ENCODE measurements around the gene EGFL7.

EGFL7 gene

GRCh38 chr9:136645352-136645902, 17.3 kb upstream of the EGFL7 start:
- no peak for DNase-seq

GRCh38 chr9:136645903-136646754, 16.6 kb upstream of the EGFL7 start:
- DNase-seq = no peak

DNA sequence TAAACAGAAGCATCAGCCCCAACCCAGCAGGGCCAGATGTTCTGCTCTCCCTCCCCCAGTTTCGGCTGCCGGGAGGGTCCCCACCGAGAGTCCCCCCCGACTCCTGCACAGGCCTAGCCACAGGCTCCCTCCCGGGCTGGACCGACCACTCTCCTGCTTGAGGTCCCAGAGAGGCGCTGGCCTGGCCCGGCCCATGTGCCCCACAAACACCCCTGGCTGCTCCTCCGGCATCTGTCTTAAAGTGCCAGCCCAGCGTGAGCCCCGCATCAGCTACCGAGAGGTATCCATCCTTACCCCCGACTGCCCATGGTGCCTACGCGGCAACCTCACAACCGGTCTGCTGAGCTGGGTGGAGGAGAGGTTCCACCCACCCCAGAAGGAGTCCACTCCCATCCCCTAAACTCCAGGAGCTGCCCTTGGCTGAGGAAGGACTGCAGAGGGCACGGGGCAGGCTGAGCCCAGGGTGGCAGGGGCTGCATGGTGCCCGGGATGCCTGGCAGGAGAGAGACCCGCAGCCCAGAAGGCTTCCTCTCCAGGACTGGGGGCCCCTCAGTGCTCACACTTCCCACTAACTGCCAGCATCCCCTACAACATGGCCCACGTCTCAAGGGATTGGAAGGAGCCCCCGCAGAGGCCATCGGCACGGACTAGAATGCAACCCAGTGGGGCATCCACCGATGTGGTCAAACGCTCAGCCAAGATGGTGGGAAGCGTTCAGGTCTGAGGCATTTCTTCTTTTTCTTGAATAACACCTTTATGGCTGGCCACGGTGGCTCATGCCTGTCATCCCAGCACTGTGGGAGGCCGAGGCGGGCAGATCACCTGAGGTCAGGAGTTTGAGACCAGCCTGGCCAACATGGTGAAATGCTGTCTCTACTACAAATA, 15.6 kb upstream of the EGFL7 start:
- no peak for DNase-seq

DNA sequence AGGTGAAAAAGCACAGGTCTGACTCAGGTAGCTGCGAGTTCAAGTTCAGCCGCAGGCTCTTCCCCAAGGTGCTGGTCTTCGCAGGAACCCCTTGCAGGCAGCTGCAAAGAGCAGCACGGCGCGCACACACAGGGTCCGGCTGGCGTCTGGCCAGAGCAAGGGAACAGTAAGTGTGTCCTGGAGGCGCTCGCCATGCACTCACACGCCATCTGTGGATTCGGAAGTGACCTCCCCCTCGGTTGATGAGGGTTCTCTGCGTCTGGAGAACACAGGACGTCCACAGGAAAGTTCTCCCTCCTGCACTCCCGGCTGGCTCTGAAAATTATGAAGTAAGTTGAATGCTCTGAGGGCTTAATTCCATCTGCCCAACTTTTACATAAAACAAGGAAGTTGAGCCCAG, 14.0 kb upstream of the EGFL7 start:
- no peak for DNase-seq

DNA sequence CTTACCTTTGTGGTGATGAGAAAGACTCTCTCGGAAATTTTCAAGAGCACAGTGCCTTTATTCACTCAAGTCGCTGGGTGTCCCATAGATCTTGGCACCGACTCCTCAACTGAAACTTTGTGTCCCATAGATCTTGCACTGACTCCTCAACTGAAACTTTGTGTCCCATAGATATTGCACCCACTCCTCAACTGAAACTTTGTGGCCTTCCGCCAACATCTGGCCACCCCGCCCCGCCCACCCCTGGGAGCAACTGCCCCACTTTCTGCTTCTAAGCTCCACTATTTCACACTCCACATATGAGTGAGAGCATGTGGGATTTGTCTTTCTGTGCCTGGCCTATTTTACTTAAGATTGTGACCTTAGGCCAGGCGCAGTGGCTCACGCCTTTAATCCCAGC, 12.7 kb upstream of the EGFL7 start:
- DNase-seq = no peak

GRCh38 chr9:136650648-136651047, 12.1 kb upstream of the EGFL7 start:
- DNase-seq = no peak

- DNase-seq = no peak
Observed at GRCh38 chr9:136651860-136652259, 10.9 kb upstream of the EGFL7 start.

DNA sequence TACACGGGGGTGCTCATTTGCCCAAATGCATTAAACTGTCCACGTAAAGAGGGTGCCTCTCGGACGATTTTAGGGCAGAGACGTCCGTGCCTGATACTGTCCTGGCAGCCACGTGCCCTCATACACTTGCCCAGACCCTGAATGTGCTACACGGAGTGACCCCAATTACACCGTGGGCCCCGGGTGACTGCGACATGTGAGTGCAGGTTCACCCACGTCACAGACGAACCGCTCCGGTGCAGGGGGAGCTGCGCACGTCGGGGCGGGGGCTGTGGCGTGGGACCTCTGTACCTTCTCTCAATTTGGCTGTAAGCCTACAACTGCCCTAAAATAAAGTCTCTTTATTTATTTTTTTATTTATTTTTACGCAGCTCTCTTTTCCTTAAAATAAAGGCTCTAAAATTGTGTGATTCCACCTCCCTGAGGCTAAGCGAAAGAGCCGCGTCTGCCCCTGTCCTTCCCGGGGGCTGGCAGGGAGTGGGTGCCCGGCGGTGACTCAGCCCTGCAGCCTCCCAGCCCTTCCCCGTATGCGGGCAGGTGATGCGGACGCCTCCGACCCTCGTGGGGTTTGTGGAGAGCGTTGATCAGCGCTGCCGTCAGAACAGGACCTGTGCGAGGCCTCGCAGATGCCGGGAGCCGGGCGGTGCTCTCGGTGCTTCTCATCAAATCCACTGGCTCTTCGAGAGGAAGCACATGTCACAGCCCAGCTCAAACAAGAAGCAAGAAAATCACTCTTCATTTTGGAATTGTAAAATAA, 9.2 kb upstream of the EGFL7 start:
- DNase-seq = no peak

DNA sequence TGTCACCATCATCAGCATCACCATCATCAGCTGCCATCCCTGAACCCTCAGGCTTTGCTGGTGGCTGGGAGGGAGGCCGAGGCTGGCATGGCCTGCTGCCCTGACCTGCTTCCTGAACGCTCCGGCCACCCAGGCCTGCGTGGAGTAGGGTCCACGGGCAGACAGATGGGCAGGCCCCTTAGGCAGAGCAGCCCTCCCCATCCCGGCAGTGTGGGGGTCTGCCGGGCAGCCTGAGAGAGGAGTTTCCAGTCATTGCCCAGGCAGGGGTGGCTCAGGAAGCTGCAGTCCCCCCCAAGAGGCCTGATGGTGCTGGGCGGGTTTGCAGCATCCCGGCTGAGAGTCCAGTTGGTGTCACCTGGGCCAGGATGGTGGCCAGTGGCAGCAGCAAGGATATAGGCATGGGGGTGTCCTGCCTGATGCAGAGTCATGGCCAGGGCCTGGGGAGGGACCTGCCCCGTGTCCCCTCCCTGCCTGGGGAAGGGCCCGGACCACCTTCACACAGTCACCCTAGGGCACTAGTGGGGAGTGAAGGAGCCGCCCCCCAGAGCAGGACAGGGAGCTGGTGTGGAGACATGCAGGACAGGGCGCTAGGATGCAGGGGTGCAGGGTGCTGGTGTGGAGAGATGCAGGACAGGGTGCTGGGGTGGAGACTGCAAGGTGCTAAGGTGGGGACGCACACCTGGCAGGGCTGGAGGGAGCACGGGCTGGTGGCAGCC, 7.7 kb upstream of the EGFL7 start:
- DNase-seq = no peak

DNA sequence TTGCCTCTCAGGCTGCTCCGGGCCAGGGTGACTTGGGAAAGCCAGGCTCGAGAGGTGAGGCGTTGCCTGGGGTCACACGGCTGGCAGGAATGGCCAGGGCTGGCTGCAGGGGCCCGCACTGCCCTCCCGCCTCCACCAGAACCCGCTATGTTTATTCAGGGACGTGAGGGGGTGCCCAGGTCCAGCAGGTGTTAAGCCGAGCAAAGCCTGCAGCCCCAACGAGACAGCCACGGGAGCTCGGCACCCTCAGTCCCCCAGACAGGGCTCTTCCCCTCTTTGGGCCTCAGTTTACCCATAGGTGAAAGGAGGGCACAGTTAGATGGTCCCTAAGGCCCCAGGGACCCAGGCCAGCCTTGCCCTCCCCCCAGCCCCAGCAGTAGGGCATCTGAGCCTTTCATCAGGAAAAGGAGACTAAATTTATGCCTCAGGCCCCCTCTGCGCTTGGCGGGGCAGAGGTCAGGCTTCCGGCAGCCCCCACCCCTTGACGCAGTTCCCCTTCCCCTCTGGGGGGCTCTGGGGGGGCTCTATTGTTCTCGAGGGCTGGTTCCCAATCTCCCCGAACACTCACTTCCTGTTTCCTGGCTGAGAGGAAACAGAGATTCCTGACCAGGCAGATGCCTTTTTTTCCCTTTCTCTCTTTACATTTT, 7.1 kb upstream of the EGFL7 start:
- no peak for DNase-seq

DNA sequence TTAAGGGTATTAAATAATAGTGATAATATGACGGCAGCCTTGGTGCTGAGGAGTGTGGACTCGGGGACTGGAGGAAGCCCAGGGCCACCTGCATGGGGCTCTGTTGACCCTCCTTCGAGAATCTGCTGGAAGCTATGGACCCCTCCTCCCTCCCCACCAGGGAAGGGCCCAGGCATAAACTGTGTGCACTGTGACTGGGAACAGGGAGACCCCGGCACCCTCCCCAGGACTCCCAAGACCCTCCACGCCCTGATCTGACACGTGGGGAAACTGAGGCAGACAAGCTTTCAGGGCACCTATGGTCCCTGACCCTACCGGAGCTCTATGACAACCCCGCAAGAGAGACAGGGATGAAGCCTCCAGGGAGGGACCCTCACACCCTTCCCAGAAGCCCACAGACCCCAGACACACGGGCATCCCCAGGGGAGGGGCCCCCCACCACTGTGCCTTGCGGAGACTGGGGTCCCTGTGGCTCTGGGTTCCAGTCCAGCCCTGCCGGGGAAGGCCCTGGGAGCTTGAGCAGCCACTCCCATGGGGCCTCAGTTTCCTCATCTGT, 6.5 kb upstream of the EGFL7 start:
- no peak for DNase-seq

DNA sequence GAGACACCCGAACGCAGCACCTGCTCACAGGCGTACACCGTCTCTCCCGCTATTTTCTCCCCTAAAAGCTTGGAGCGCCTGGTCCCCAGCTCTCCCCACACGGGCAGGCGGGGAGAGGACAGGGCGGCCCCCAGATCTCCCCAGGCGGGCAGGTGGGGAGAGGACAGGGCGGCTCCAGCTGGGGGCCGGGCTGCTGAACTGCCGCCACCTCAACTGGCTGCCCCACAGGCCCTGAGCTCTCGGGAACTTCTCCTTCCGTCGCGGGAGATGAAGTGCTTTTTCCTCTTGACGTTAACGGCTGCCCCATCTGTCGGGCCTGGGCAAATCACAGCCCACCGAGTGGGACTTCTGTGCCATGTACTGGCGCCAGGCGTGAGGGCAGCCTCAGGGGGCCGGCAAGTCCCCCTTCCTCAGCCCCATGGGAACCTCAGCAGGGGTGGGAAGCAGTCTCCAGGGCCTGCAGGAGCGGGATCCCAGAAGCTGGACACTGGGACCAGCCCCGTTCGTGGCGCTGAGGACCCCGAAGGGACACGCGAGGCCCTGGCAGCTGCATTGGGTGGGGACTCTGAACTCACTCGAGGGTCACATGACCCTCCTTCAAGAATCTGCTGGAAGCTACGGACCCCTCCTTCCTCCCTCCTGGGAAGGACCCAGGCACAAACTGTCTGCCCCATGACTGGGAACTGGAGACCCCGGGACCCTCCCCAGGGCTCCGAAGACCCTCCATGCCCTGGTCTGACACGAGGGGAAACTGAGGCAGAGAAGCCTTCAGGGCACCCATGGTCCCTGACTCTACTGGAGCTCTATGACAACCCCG, 5.7 kb upstream of the EGFL7 start:
- DNase-seq = no peak

GRCh38 chr9:136657974-136658848, 4.5 kb upstream of the EGFL7 start:
- DNase-seq = no peak

DNA sequence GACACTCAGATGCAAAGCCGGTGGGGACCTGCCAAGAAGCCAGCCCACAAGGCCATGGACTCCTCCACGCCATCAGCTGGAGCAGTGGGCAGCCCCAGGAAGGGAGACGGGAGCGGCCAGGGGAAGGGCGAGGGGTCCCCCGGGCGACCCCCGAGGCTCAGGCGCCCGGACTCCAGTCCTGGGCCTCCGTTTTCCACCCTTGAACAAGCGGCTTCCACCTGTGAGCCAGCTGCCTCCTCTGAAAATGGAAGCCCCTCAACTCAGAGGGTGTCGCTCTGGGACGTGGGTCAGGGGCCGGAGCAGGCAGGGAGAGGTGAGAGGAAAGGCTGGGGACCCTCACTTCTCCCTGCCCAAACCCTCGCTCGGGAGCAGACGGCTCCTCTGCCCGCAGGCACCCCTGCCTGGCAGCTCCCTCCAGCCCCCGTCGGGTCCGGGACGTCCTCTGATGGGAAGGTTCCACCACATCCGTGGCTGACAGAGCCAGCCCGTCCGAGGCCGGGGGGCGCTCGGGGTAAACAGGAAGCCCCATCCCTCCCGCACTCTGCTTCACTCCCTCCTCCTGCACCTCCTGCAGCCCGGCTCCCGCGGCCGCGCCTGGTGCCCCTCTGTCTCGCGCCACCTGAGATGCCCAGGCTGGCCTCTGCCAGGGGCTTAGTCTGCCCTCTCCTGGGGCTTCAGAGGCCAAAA, 3.7 kb upstream of the EGFL7 start:
- no peak for DNase-seq

DNA sequence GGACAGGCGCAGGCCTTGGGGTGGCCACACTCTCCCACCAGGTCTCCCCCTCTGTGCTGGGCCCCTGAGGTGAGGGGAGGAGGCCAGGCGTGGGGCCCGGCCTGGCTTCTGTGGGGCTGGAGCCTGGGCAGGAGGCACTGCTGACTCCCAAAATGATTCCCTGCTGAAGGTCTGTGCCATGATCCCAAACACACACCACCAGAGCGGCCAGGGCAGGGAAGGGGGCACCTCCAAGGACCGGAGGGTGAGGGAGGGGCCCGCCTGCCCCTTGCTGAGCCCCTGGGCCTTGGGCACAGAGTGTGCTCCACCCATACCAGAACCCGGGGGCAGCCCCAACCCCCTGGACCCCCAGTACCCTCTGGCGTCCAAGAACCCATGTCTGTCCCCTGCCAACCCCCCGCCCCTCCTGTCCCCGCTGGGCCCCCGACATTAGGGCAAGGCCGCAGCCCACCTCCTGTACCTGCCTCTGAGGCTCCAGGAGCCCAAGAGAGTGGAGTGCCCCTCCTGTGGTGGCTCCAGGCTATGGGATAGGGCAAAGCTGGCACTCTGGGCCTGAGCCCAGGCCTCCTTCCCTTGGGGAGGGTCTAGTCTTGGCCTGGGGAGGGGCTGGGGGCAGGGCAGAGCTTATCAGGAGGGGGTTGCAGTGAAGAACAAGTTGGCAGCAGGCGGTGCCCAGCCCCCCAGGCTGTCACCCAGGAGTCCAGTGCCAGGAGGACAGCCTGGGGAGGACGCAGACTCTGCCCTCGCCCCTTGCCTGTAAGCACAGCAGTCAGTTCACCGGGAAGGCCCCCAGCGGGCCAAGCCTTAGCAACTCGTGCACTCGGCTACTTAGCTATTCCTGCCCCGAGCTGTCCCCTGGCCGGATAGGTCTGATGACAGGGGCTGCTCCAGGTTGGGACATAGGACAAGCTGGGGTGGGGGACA, 2.6 kb upstream of the EGFL7 start:
- no peak for DNase-seq

GRCh38 chr9:136660971-136661550, 1.7 kb upstream of the EGFL7 start:
- no peak for DNase-seq

DNA sequence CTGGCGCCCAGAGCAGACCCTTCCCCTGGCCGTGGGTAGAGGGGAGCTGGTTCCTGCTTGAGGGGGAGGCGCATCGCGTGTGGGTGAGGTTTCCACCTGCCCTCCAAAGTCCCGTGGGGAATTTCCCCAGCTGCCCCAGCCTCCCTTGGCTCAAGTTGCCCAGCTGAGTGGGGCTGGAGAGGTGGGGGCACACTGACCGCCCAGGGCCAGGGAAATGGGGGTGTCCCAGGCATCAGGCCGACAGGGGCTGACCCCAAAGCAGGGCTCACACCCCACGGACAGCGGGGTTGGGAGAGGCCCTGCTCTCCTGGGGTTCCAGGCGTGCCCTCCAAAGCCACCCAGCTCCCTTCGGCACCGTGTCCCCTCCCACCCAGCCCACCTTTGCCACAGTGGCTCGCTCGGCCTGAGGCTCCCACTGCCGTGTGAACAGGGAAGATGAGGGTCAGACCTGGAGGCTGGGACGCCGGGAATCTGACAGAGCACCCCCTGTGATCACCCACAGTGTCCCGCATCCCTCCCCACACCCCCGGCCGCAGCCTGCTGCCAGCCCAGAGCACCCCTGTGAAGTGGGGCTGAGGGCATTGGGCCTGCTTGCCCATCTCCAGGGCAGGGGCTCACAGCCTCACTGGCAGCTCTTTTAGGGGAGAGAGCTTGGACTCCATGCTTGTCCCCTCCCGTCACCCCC, 933 bp upstream of the EGFL7 start:
- no peak for DNase-seq

Data from CD4-positive, alpha-beta T cell treated with Interleukin-4 for 1 hour (primary cell).